ENCODE results near the gene CALCR. TPM values are rescaled to one million over a fixed set of nuclear protein-coding genes. Genes with fewer than 3 reads are reported as not detected.
A peak's percentile ranks its signal among the peaks of the same experiment; 100 is the strongest.

The CALCR gene
- total RNA-seq, 1 donor from 2014 or later, result 5.2 TPM

- H3K9me3 ChIP-seq (ENCODE audit: control insufficient read depth in 3 of 3, low read length in 3 of 3), result no peaks in the 10 kb centered on the region
- no peak overlapping the region for H3K27ac ChIP-seq (ENCODE audit: low read depth, low read length)
- no peaks in the 10 kb centered on the region for H3K27me3 ChIP-seq (ENCODE audit: control insufficient read depth in 3 of 3, insufficient read depth in 3 of 3, low read length in 3 of 3)
- no peak overlapping the region for H3K9ac ChIP-seq (ENCODE audit: low read depth in 1 of 3, low read length in 3 of 3)
- no peaks in the 10 kb centered on the region for H3K4me1 ChIP-seq (ENCODE audit: control insufficient read depth in 3 of 3, insufficient read depth in 3 of 3, low read length in 3 of 3)
- no peaks in the 10 kb centered on the region for H3K36me3 ChIP-seq (ENCODE audit: control insufficient read depth in 3 of 3, insufficient read depth in 3 of 3, low read length in 3 of 3)
- H3K4me3 ChIP-seq (ENCODE audit: low read length in 3 of 3), result no peak overlapping the region
These were observed 12.4 kb downstream of the CALCR start for GRCh38 chr7:93562106-93562505.

- no peaks in the 10 kb centered on the region for H3K36me3 ChIP-seq (ENCODE audit: control insufficient read depth in 3 of 3, insufficient read depth in 3 of 3, low read length in 3 of 3)
- no peaks in the 10 kb centered on the region for H3K9me3 ChIP-seq (ENCODE audit: control insufficient read depth in 3 of 3, low read length in 3 of 3)
- H3K27me3 ChIP-seq (ENCODE audit: control insufficient read depth in 3 of 3, insufficient read depth in 3 of 3, low read length in 3 of 3), result no peaks in the 10 kb centered on the region
- H3K27ac ChIP-seq (ENCODE audit: low read depth, low read length), result peak overlapping the region; percentile 54
- no peaks in the 10 kb centered on the region for H3K4me1 ChIP-seq (ENCODE audit: control insufficient read depth in 3 of 3, insufficient read depth in 3 of 3, low read length in 3 of 3)
- no peak overlapping the region for H3K4me3 ChIP-seq (ENCODE audit: low read length in 3 of 3)
- no peak overlapping the region for H3K9ac ChIP-seq (ENCODE audit: low read depth in 1 of 3, low read length in 3 of 3)
These were observed 14.7 kb downstream of the CALCR start for GRCh38 chr7:93559639-93560491.

GRCh38 chr7:93558705-93559614 lies 15.6 kb downstream of the CALCR start:
- H3K9me3 ChIP-seq (ENCODE audit: control insufficient read depth in 3 of 3, low read length in 3 of 3), result no peaks in the 10 kb centered on the region
- H3K4me1 ChIP-seq (ENCODE audit: control insufficient read depth in 3 of 3, insufficient read depth in 3 of 3, low read length in 3 of 3), result no peaks in the 10 kb centered on the region
- no peak overlapping the region for H3K4me3 ChIP-seq (ENCODE audit: low read length in 3 of 3)
- no peak overlapping the region for H3K9ac ChIP-seq (ENCODE audit: low read depth in 1 of 3, low read length in 3 of 3)
- no peaks in the 10 kb centered on the region for H3K36me3 ChIP-seq (ENCODE audit: control insufficient read depth in 3 of 3, insufficient read depth in 3 of 3, low read length in 3 of 3)
- H3K27ac ChIP-seq (ENCODE audit: low read depth, low read length), result peak overlapping the region; percentile 54
- H3K27me3 ChIP-seq (ENCODE audit: control insufficient read depth in 3 of 3, insufficient read depth in 3 of 3, low read length in 3 of 3), result no peaks in the 10 kb centered on the region

DNA sequence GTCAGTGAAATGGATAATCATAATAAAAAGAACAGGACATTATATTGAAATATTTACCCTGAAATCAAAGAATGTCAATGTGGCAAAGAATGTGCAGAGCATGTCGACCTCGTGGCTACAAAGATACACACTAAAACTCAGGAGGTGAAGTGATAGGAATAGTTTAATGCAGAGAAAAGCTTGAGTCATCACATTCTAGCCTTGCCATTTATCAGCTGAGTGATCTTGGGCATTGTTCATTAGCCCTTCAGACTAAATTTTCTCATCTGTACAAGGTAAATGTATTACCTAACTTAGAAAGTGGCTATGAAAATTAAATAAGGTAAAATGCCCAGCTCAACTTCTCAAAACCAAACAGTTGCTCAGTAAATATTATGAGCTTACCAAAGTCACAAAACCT lies 22.6 kb downstream of the CALCR start:
- no peak overlapping the region for H3K9ac ChIP-seq (ENCODE audit: low read depth in 1 of 3, low read length in 3 of 3)
- no peaks in the 10 kb centered on the region for H3K36me3 ChIP-seq (ENCODE audit: control insufficient read depth in 3 of 3, insufficient read depth in 3 of 3, low read length in 3 of 3)
- H3K4me1 ChIP-seq (ENCODE audit: control insufficient read depth in 3 of 3, insufficient read depth in 3 of 3, low read length in 3 of 3), result no peaks in the 10 kb centered on the region
- H3K27me3 ChIP-seq (ENCODE audit: control insufficient read depth in 3 of 3, insufficient read depth in 3 of 3, low read length in 3 of 3), result no peaks in the 10 kb centered on the region
- H3K27ac ChIP-seq (ENCODE audit: low read depth, low read length), result no peak overlapping the region
- no peaks in the 10 kb centered on the region for H3K9me3 ChIP-seq (ENCODE audit: control insufficient read depth in 3 of 3, low read length in 3 of 3)
- no peak overlapping the region for H3K4me3 ChIP-seq (ENCODE audit: low read length in 3 of 3)

- no peak overlapping the region for H3K27ac ChIP-seq (ENCODE audit: low read depth, low read length)
- no peaks in the 10 kb centered on the region for H3K27me3 ChIP-seq (ENCODE audit: control insufficient read depth in 3 of 3, insufficient read depth in 3 of 3, low read length in 3 of 3)
- no peak overlapping the region for H3K4me3 ChIP-seq (ENCODE audit: low read length in 3 of 3)
- H3K9ac ChIP-seq (ENCODE audit: low read depth in 1 of 3, low read length in 3 of 3), result no peak overlapping the region
- no peaks in the 10 kb centered on the region for H3K4me1 ChIP-seq (ENCODE audit: control insufficient read depth in 3 of 3, insufficient read depth in 3 of 3, low read length in 3 of 3)
- H3K9me3 ChIP-seq (ENCODE audit: control insufficient read depth in 3 of 3, low read length in 3 of 3), result no peaks in the 10 kb centered on the region
- H3K36me3 ChIP-seq (ENCODE audit: control insufficient read depth in 3 of 3, insufficient read depth in 3 of 3, low read length in 3 of 3), result no peaks in the 10 kb centered on the region
These were observed 23.2 kb downstream of the CALCR start for GRCh38 chr7:93551063-93551895.

DNA sequence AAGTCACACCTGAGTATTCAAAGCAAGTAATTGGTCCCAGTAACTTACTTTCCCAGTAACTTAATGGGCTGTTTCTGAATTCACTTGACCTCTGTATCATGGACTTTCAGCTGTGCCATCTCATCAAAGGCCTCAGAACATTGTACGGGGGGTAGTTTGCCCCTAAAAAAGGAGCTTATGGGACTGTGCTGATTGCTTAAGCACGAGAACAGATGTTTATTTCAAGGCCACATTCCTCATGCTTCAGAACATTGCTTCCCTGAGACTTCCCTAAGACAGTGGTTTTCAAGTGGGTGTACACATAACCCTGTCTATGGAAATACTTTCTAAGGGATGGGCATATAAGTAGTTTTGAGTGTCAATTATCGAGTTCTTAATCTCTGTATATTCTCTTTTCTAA lies 26.8 kb downstream of the CALCR start:
- Histone ChIP-seq H3K27me3 (ENCODE audit: control insufficient read depth in 3 of 3, insufficient read depth in 3 of 3, low read length in 3 of 3) (no peaks in the 10 kb centered on the region), H3K27ac (ENCODE audit: low read depth, low read length) (no peak overlapping the region), H3K9ac (ENCODE audit: low read depth in 1 of 3, low read length in 3 of 3) (no peak overlapping the region), H3K4me1 (ENCODE audit: control insufficient read depth in 3 of 3, insufficient read depth in 3 of 3, low read length in 3 of 3) (no peaks in the 10 kb centered on the region), H3K36me3 (ENCODE audit: control insufficient read depth in 3 of 3, insufficient read depth in 3 of 3, low read length in 3 of 3) (no peaks in the 10 kb centered on the region), H3K9me3 (ENCODE audit: control insufficient read depth in 3 of 3, low read length in 3 of 3) (no peaks in the 10 kb centered on the region), H3K4me3 (ENCODE audit: low read length in 3 of 3) (no peak overlapping the region)

GRCh38 chr7:93544691-93545090 lies 29.8 kb downstream of the CALCR start:
- Histone ChIP-seq H3K27ac (ENCODE audit: low read depth, low read length) (no peak overlapping the region), H3K9ac (ENCODE audit: low read depth in 1 of 3, low read length in 3 of 3) (no peak overlapping the region), H3K4me3 (ENCODE audit: low read length in 3 of 3) (no peak overlapping the region), H3K9me3 (ENCODE audit: control insufficient read depth in 3 of 3, low read length in 3 of 3) (no peaks in the 10 kb centered on the region), H3K27me3 (ENCODE audit: control insufficient read depth in 3 of 3, insufficient read depth in 3 of 3, low read length in 3 of 3) (no peaks in the 10 kb centered on the region), H3K36me3 (ENCODE audit: control insufficient read depth in 3 of 3, insufficient read depth in 3 of 3, low read length in 3 of 3) (no peaks in the 10 kb centered on the region), H3K4me1 (ENCODE audit: control insufficient read depth in 3 of 3, insufficient read depth in 3 of 3, low read length in 3 of 3) (no peaks in the 10 kb centered on the region)

- H3K4me1 ChIP-seq (ENCODE audit: control insufficient read depth in 3 of 3, insufficient read depth in 3 of 3, low read length in 3 of 3), result no peaks in the 10 kb centered on the region
- H3K36me3 ChIP-seq (ENCODE audit: control insufficient read depth in 3 of 3, insufficient read depth in 3 of 3, low read length in 3 of 3), result no peaks in the 10 kb centered on the region
- no peaks in the 10 kb centered on the region for H3K27me3 ChIP-seq (ENCODE audit: control insufficient read depth in 3 of 3, insufficient read depth in 3 of 3, low read length in 3 of 3)
- no peak overlapping the region for H3K9ac ChIP-seq (ENCODE audit: low read depth in 1 of 3, low read length in 3 of 3)
- no peak overlapping the region for H3K4me3 ChIP-seq (ENCODE audit: low read length in 3 of 3)
- no peaks in the 10 kb centered on the region for H3K9me3 ChIP-seq (ENCODE audit: control insufficient read depth in 3 of 3, low read length in 3 of 3)
- H3K27ac ChIP-seq (ENCODE audit: low read depth, low read length), result no peak overlapping the region
These were observed 36.5 kb downstream of the CALCR start for GRCh38 chr7:93538061-93538460.

DNA sequence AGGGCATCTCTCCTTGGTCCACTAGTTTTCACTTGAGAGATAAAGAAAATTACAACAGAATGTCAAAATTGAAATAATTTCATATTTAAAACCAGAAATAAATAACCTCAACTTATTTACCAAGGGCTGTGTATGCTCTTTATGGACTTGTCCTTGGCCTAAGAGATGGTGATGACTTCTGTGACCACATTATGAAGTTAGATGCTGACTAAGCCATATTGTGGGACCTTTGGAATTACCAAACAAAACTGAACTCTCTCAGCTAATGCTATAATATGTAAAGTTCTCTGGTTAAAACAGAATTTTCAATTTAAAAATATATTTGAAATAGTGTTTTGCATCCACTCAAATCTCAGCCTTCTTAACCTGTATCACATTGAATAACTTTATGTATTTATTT lies 38.9 kb downstream of the CALCR start:
- Histone ChIP-seq H3K4me1 (ENCODE audit: control insufficient read depth in 3 of 3, insufficient read depth in 3 of 3, low read length in 3 of 3) (no peaks in the 10 kb centered on the region), H3K36me3 (ENCODE audit: control insufficient read depth in 3 of 3, insufficient read depth in 3 of 3, low read length in 3 of 3) (no peaks in the 10 kb centered on the region), H3K27ac (ENCODE audit: low read depth, low read length) (no peak overlapping the region), H3K27me3 (ENCODE audit: control insufficient read depth in 3 of 3, insufficient read depth in 3 of 3, low read length in 3 of 3) (no peaks in the 10 kb centered on the region), H3K4me3 (ENCODE audit: low read length in 3 of 3) (no peak overlapping the region), H3K9me3 (ENCODE audit: control insufficient read depth in 3 of 3, low read length in 3 of 3) (no peaks in the 10 kb centered on the region), H3K9ac (ENCODE audit: low read depth in 1 of 3, low read length in 3 of 3) (no peak overlapping the region)
